ENCODE measurements around the gene SIRPA. TPM values are rescaled to one million over a fixed set of nuclear protein-coding genes. Genes with fewer than 3 reads are reported as not detected.

Gene SIRPA
- total and polyA plus RNA-seq, 2 of the 8 experiments (the other 6 are each of a cell fraction or from before 2014, with no cell fraction given) = 3.9 to 4.3 TPM

DNA sequence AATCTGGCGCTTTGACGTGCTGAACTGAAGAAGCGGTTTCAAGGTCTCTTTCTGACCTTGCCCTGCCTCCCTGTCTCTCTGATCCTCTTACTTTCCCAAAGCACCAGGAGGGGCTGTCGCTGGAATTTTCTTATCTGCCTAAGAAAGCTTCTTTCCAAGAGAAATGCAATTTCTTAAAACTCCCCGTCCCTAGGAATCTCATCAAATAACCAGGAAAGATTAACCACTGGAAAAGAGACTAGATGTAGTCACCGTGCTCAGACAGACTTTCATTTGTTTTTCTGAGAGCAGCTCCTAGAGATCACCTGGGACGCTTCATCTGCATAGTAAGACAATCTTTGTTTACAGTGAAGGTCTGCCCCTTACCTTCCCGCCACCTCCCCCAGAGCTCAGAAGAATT lies 60.0 kb downstream of the SIRPA start (continued):
- TF ChIP-seq, protein P1, sequence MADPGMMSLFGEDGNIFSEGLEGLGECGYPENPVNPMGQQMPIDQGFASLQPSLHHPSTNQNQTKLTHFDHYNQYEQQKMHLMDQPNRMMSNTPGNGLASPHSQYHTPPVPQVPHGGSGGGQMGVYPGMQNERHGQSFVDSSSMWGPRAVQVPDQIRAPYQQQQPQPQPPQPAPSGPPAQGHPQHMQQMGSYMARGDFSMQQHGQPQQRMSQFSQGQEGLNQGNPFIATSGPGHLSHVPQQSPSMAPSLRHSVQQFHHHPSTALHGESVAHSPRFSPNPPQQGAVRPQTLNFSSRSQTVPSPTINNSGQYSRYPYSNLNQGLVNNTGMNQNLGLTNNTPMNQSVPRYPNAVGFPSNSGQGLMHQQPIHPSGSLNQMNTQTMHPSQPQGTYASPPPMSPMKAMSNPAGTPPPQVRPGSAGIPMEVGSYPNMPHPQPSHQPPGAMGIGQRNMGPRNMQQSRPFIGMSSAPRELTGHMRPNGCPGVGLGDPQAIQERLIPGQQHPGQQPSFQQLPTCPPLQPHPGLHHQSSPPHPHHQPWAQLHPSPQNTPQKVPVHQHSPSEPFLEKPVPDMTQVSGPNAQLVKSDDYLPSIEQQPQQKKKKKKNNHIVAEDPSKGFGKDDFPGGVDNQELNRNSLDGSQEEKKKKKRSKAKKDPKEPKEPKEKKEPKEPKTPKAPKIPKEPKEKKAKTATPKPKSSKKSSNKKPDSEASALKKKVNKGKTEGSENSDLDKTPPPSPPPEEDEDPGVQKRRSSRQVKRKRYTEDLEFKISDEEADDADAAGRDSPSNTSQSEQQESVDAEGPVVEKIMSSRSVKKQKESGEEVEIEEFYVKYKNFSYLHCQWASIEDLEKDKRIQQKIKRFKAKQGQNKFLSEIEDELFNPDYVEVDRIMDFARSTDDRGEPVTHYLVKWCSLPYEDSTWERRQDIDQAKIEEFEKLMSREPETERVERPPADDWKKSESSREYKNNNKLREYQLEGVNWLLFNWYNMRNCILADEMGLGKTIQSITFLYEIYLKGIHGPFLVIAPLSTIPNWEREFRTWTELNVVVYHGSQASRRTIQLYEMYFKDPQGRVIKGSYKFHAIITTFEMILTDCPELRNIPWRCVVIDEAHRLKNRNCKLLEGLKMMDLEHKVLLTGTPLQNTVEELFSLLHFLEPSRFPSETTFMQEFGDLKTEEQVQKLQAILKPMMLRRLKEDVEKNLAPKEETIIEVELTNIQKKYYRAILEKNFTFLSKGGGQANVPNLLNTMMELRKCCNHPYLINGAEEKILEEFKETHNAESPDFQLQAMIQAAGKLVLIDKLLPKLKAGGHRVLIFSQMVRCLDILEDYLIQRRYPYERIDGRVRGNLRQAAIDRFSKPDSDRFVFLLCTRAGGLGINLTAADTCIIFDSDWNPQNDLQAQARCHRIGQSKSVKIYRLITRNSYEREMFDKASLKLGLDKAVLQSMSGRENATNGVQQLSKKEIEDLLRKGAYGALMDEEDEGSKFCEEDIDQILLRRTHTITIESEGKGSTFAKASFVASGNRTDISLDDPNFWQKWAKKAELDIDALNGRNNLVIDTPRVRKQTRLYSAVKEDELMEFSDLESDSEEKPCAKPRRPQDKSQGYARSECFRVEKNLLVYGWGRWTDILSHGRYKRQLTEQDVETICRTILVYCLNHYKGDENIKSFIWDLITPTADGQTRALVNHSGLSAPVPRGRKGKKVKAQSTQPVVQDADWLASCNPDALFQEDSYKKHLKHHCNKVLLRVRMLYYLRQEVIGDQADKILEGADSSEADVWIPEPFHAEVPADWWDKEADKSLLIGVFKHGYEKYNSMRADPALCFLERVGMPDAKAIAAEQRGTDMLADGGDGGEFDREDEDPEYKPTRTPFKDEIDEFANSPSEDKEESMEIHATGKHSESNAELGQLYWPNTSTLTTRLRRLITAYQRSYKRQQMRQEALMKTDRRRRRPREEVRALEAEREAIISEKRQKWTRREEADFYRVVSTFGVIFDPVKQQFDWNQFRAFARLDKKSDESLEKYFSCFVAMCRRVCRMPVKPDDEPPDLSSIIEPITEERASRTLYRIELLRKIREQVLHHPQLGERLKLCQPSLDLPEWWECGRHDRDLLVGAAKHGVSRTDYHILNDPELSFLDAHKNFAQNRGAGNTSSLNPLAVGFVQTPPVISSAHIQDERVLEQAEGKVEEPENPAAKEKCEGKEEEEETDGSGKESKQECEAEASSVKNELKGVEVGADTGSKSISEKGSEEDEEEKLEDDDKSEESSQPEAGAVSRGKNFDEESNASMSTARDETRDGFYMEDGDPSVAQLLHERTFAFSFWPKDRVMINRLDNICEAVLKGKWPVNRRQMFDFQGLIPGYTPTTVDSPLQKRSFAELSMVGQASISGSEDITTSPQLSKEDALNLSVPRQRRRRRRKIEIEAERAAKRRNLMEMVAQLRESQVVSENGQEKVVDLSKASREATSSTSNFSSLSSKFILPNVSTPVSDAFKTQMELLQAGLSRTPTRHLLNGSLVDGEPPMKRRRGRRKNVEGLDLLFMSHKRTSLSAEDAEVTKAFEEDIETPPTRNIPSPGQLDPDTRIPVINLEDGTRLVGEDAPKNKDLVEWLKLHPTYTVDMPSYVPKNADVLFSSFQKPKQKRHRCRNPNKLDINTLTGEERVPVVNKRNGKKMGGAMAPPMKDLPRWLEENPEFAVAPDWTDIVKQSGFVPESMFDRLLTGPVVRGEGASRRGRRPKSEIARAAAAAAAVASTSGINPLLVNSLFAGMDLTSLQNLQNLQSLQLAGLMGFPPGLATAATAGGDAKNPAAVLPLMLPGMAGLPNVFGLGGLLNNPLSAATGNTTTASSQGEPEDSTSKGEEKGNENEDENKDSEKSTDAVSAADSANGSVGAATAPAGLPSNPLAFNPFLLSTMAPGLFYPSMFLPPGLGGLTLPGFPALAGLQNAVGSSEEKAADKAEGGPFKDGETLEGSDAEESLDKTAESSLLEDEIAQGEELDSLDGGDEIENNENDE (IDR thresholded peaks at IDR 0.05; ENCODE audit: insufficient replicate concordance, low read length) = peak; percentile 60
- TF ChIP-seq RNF2 (IDR thresholded peaks at IDR 0.05; ENCODE audit: borderline replicate concordance, low read depth, low read length, missing control alignments, poor library complexity, severe bottlenecking) (no peak), SIN3A (conservative IDR thresholded peaks at IDR 0.05 in 1 of 2, IDR thresholded peaks at IDR 0.05 in 1 of 2; ENCODE audit: low read depth in 1 of 2, low read length in 2 of 2) (0 out of 4 replicates have a peak, but pooled peaks of 1 of the 2 experiments have one; percentile 32)
